HepG2 (cell line): ENCODE measurements around the gene CENPO. TPM values are rescaled to one million over a fixed set of nuclear protein-coding genes. Genes with fewer than 3 reads are reported as not detected.

ENCODE experiments used
- ATAC-seq: fragments of 200-7000 bp; cut with Tn5 transposase; 3 replicates; pipeline ENCODE4 v1.9.1; 2020; ENCODE audit warnings: mild to moderate bottlenecking, moderate library complexity
- BruUV-seq: library from RNA; stranded (reverse); fragments of 400-500 nt; replicated peaks from 2 replicates; lab custom pipeline; 2021; lab: Mats Ljungman, UMichigan
- CTCF ChIA-PET: fragments of 300-600 bp; formaldehyde crosslinking; extraction: SDS; loops from one replicate; lab custom pipeline; 2021; ENCODE audit warnings: low total read pairs, inconsistent platforms, low intra/inter-chr PET ratio; lab: Yijun Ruan, JAX
- POLR2A ChIA-PET: fragments of 350-600 bp; sonication (Branson Sonifier 250); formaldehyde crosslinking; loops from one replicate; lab custom pipeline; 2020; ENCODE audit warnings: antibody characterized with exemption, inconsistent platforms; lab: Yijun Ruan, JAX
- DNase-seq: peaks from one replicate; pipeline ENCODE4 v3.0.0-alpha.2; 2015; ENCODE audit warnings: low spot score
- FAIRE-seq: peaks from 3 replicates; lab custom pipeline; 2011; peaks lifted over from hg19 to GRCh38; lab: Jason Lieb, UNC
- H2AFZ ChIP-seq: one replicate; pipeline ENCODE4 v1.6.1; 2011; ENCODE audit warnings: low read length, inconsistent platforms
- H3K27ac ChIP-seq: fragments of 300-600 bp; 3 replicates; pipeline ENCODE4 v1.8.0; 2011; ENCODE audit warnings: mixed run types, mild to moderate bottlenecking, mixed read lengths, low read length, inconsistent platforms; ENCODE audit not compliant: insufficient read depth; ENCODE audit errors: extremely low read length
- H3K27me3 ChIP-seq, 2 experiments: fragments of 200-600 bp in 1 of 2; 2 replicates in 1 of 2; 3 replicates in 1 of 2; pipeline versions ENCODE4 v1.6.0 to v1.8.0; 2011; ENCODE audit warnings: low read length in 2 of 2, mild to moderate bottlenecking in 2 of 2, moderate library complexity in 2 of 2, inconsistent platforms in 1 of 2; ENCODE audit not compliant: insufficient read depth in 2 of 2, control insufficient read depth in 1 of 2
- H3K36me3 ChIP-seq, 2 experiments: fragments of 200-600 bp in 1 of 2; replicated peaks in 1 of 2; 2 replicates in 1 of 2; 3 replicates in 1 of 2; pipeline versions ENCODE4 v1.5.1 to v1.8.0; 2011; ENCODE audit warnings: low read length in 2 of 2, inconsistent platforms in 1 of 2; ENCODE audit not compliant: insufficient read depth in 2 of 2, control insufficient read depth in 1 of 2
- H3K4me1 ChIP-seq: 2 replicates; pipeline ENCODE4 v1.5.1; 2012; ENCODE audit warnings: low read length, inconsistent platforms; ENCODE audit not compliant: insufficient read depth
- H3K4me2 ChIP-seq: 2 replicates; pipeline ENCODE4 v1.6.0; 2011; ENCODE audit warnings: low read depth, low read length, inconsistent platforms
- H3K4me3 ChIP-seq, 3 experiments: fragments of 200-600 bp in 1 of 3; sonication (generic), shearing (Covaris generic) in 1 of 3; replicated peaks in 1 of 3; 2 replicates each; pipeline ENCODE4 v1.5.1; 2011 to 2016; ENCODE audit warnings: low read length in 3 of 3, inconsistent platforms in 2 of 3, low read depth in 2 of 3, mild to moderate bottlenecking in 2 of 3, control low read depth in 1 of 3, mixed read lengths in 1 of 3; ENCODE audit not compliant: insufficient read depth in 1 of 3
- H3K79me2 ChIP-seq: one replicate; pipeline ENCODE4 v1.6.1; 2011; ENCODE audit warnings: low read length, inconsistent platforms; ENCODE audit not compliant: insufficient read depth
- H3K9ac ChIP-seq: 2 replicates; pipeline ENCODE4 v1.6.0; 2011; ENCODE audit warnings: mild to moderate bottlenecking, low read depth, low read length, inconsistent platforms; ENCODE audit not compliant: insufficient read depth
- H3K9me3 ChIP-seq: 2 replicates; pipeline ENCODE4 v1.5.1; 2012; ENCODE audit warnings: mild to moderate bottlenecking, low read length
- H4K20me1 ChIP-seq: 2 replicates; pipeline ENCODE4 v1.6.0; 2011; ENCODE audit warnings: inconsistent platforms, mild to moderate bottlenecking, low read length, moderate library complexity; ENCODE audit not compliant: insufficient read depth
- CHD2 ChIP-seq: IDR thresholded peaks from 2 replicates; pipeline ENCODE4 v1.6.1; 2011; ENCODE audit warnings: low read depth, low read length, improper control_type of control experiment
- FOXC1 ChIP-seq: sonication (generic); formaldehyde crosslinking; IDR thresholded peaks from 2 replicates; pipeline ENCODE4 v1.8.0; 2022; ENCODE audit warnings: mild to moderate bottlenecking, missing genetic modification reagents, borderline replicate concordance
- GLI4 ChIP-seq: sonication (generic); formaldehyde crosslinking; IDR thresholded peaks from 2 replicates; pipeline ENCODE4 v1.5.1; 2020; ENCODE audit warnings: missing genetic modification reagents, mild to moderate bottlenecking, moderate library complexity, borderline replicate concordance
- GPBP1L1 ChIP-seq: sonication (generic); formaldehyde crosslinking; IDR thresholded peaks from 2 replicates; pipeline ENCODE4 v1.5.0; 2020; ENCODE audit warnings: mild to moderate bottlenecking, missing genetic modification reagents
- HHEX ChIP-seq: IDR thresholded peaks from 2 replicates; pipeline ENCODE4 v1.6.1; 2016; ENCODE audit warnings: control low read depth
- LRRFIP1 ChIP-seq: sonication (generic); formaldehyde crosslinking; conservative IDR thresholded peaks from 2 replicates; pipeline ENCODE4 v1.4.0; 2020; ENCODE audit warnings: missing genetic modification reagents
- WGBS: methylation state at CpG from one replicate; pipeline ENCODE4 v1.1.6; 2017; ENCODE audit warnings: low lambda C conversion rate; 5-methylcytosine and 5-hydroxymethylcytosine counted together
- in situ Hi-C: cut with HindIII; loops from 2 replicates; pipeline ENCODE4 v1.10.0; 2017; ENCODE audit warnings: low pct_unique_long_range_greater_than_20kb; ENCODE audit not compliant: extremely low pct_ligation_motif_present
- intact Hi-C: fragments of 100-400 bp; cut with micrococcal nuclease; formaldehyde crosslinking; loops from one replicate; pipeline ENCODE4 v1.10.0; 2022; ENCODE audit not compliant: unreplicated experiment
- polyA plus RNA-seq, 8 experiments: library from polyadenylated mRNA; depleted of rRNA in 3 of 8; stranded (reverse) in 7 of 8; unstranded in 1 of 8; fragments of >200 nt; fragmentation: Illumina TruSeq in 4 of 8; extraction: Trizol in 4 of 8; gene quantifications; 2 replicates each; pipeline versions ENCODE4 v1.2.1 to v1.2.3, GENCODE V29; 2011 to 2016; ENCODE audit warnings: low read depth in 4 of 8, missing spikeins in 1 of 8, mixed read lengths in 1 of 8; ENCODE audit not compliant: insufficient read depth in 1 of 8
- total RNA-seq, 5 experiments: library from RNA; depleted of rRNA; stranded (reverse); fragments of >200 nt; fragmentation: Illumina TruSeq; extraction: Trizol; gene quantifications; 2 replicates each; pipeline ENCODE4 v1.2.3, GENCODE V29; 2016; ENCODE audit warnings: low read depth in 1 of 5

Gene CENPO
- total and polyA plus RNA-seq, 2 of the 13 experiments (the other 11 are each of a cell fraction or from before 2014, with no cell fraction given): 19.7 to 35.5 TPM

GRCh38 chr2:24850944-24851343 is 57.7 kb downstream of the CENPO start:
- in situ Hi-C loops (no loop called here), intact Hi-C loops (no loop called here)
- Histone ChIP-seq H3K27ac (no peak overlapping the region), H3K27me3 (peaks cover 5 to 51% of the 10 kb centered on the region in 2 experiments), H3K9me3 (peaks cover 13% of the 10 kb centered on the region; the same call in 1 of the 2 replicates), H3K4me1 (no peaks in the 10 kb centered on the region), H2AFZ (no peak overlapping the region), H3K9ac (no peak overlapping the region), H3K79me2 (no peaks in the 10 kb centered on the region), H4K20me1 (no peaks in the 10 kb centered on the region), H3K4me3 (no peak overlapping the region), H3K36me3 (no peaks in the 10 kb centered on the region), H3K4me2 (no peak overlapping the region)
- POLR2A ChIA-PET: no interaction called here
- no TSS peak for BruUV-seq
- WGBS: 23% methylated on average over 7 of the region's 7 CpGs
- no peak for DNase-seq
- TF ChIP-seq HHEX (CRISPR knock-in tag) (no peak), FOXC1 (CRISPR knock-in tag) (no peak), LRRFIP1 (CRISPR knock-in tag) (no peak), CHD2 (no peak)
- CTCF ChIA-PET: no interaction called here
- no peak for FAIRE-seq
- ATAC-seq: no peak

- DNase-seq (no peak), FAIRE-seq (no peak)
- ChIA-PET CTCF (no interaction called here), POLR2A (no interaction called here)
- intact Hi-C loops: no loop called here
- H3K4me1 ChIP-seq: no peaks in the 10 kb centered on the region
- 65% methylated on average over 11 of the region's 13 CpGs for WGBS
- no peaks in the 10 kb centered on the region for H3K79me2 ChIP-seq
- H4K20me1 ChIP-seq: no peaks in the 10 kb centered on the region
- H3K9me3 ChIP-seq: peaks cover 13% of the 10 kb centered on the region; the same call in 1 of the 2 replicates
- H2AFZ ChIP-seq: no peak overlapping the region
- TF ChIP-seq GPBP1L1 (CRISPR knock-in tag) (no peak), GLI4 (no peak)
- TF ChIP-seq, all 625 proteins: peak for 0
- no peak for ATAC-seq
- in situ Hi-C loops: no loop called here
- no TSS peak for BruUV-seq
- Histone ChIP-seq H3K9ac (no peak overlapping the region), H3K36me3 (no peaks in the 10 kb centered on the region), H3K4me2 (no peak overlapping the region), H3K27me3 (peaks cover 5 to 48% of the 10 kb centered on the region in 2 experiments), H3K27ac (no peak overlapping the region), H3K4me3 (no peak overlapping the region)
These were observed 58.8 kb downstream of the CENPO start for GRCh38 chr2:24852026-24852425.
